Measurements from ENCODE around the gene DDX25. TPM values are rescaled to one million over a fixed set of nuclear protein-coding genes. Genes with fewer than 3 reads are reported as not detected.

DDX25 gene
- total and polyA plus RNA-seq, 2 of the 8 experiments (the other 6 are each of a cell fraction or from before 2014, with no cell fraction given): 17.6 to 17.9 TPM

- TF ChIP-seq ATF2 (IDR thresholded peaks at IDR 0.05; ENCODE audit: low read length): no peak
- no peak for TF ChIP-seq SRF (IDR thresholded peaks at IDR 0.05; ENCODE audit: low read depth, low read length)
- no peak for TF ChIP-seq CHD7 (IDR thresholded peaks at IDR 0.05; ENCODE audit: insufficient replicate concordance, low read length)
- no peak for TF ChIP-seq RFX5 (IDR thresholded peaks at IDR 0.05; ENCODE audit: borderline replicate concordance, low read depth, low read length)
- no peak for TF ChIP-seq NRF1 (IDR thresholded peaks at IDR 0.05; ENCODE audit: low read depth, low read length)
- TF ChIP-seq JUN (IDR thresholded peaks at IDR 0.05; ENCODE audit: low read depth, low read length): no peak
Observed at GRCh38 chr11:125925804-125926203, 21.5 kb downstream of the DDX25 start (continued).
